SK-N-SH (cell line): ENCODE measurements around the gene TANC1. TPM values are rescaled to one million over a fixed set of nuclear protein-coding genes. Genes with fewer than 3 reads are reported as not detected.

Source experiments
- CTCF ChIA-PET: fragments of 300-600, 350-600 bp; formaldehyde crosslinking; extraction: SDS; loops from one replicate; lab custom pipeline; 2021; lab: Yijun Ruan, JAX
- POLR2A ChIA-PET: fragments of 350-600 bp; sonication (Branson Sonifier 250); formaldehyde crosslinking; extraction: SDS; loops from one replicate; lab custom pipeline; 2020; ENCODE audit warnings: antibody characterized with exemption, inconsistent platforms; lab: Yijun Ruan, JAX
- DNase-seq: peaks from one replicate; pipeline ENCODE4 v3.0.0; 2012
- H2AFZ ChIP-seq: fragments of 200-600 bp; sonication (generic); 2 replicates; pipeline ENCODE4 v1.8.1; 2016; ENCODE audit warnings: antibody characterized with exemption, mild to moderate bottlenecking, low read depth
- H3F3A ChIP-seq: fragments of 200-600 bp; sonication (generic); replicated peaks from 2 replicates; pipeline ENCODE3; 2016; ENCODE audit warnings: antibody characterized with exemption, mild to moderate bottlenecking; ENCODE audit not compliant: insufficient read depth
- H3K27ac ChIP-seq, 2 experiments: fragments of 200-500 bp in 1 of 2; fragments of 200-600 bp in 1 of 2; sonication (Bioruptor generic) in 1 of 2; sonication (generic), shearing (Covaris generic) in 1 of 2; 2 replicates each; pipeline versions ENCODE4 v1.5.1 to v1.6.1; 2014 to 2016; ENCODE audit warnings: low read depth in 2 of 2, inconsistent platforms in 1 of 2, low read length in 1 of 2, mild to moderate bottlenecking in 1 of 2, mixed read lengths in 1 of 2
- H3K27me3 ChIP-seq: fragments of 200-600 bp; sonication (generic), shearing (Covaris generic); 2 replicates; pipeline ENCODE4 v1.6.1; 2016; ENCODE audit warnings: mixed run types; ENCODE audit not compliant: insufficient read depth
- H3K36me3 ChIP-seq, 2 experiments: fragments of 200-500 bp in 1 of 2; fragments of 200-600 bp in 1 of 2; sonication (Bioruptor generic) in 1 of 2; sonication (generic) in 1 of 2; replicated peaks in 1 of 2; 2 replicates each; pipeline versions ENCODE3 to v1.5.1; 2014 to 2016; ENCODE audit warnings: low read length in 1 of 2, mild to moderate bottlenecking in 1 of 2; ENCODE audit not compliant: insufficient read depth in 2 of 2, control insufficient read depth in 1 of 2
- H3K4me1 ChIP-seq, 2 experiments: fragments of 200-500 bp in 1 of 2; fragments of 200-600 bp in 1 of 2; sonication (Bioruptor generic) in 1 of 2; sonication (generic), shearing (Covaris generic) in 1 of 2; 2 replicates each; pipeline versions ENCODE4 v1.5.1 to v1.6.1; 2014 to 2016; ENCODE audit warnings: low read depth in 1 of 2, low read length in 1 of 2, mixed run types in 1 of 2; ENCODE audit not compliant: insufficient read depth in 2 of 2, control insufficient read depth in 1 of 2
- H3K4me2 ChIP-seq: fragments of 200-600 bp; sonication (generic), shearing (Covaris generic); 2 replicates; pipeline ENCODE4 v1.6.1; 2017; ENCODE audit warnings: mixed run types
- H3K4me3 ChIP-seq, 2 experiments: fragments of 200-500 bp in 1 of 2; fragments of 200-600 bp in 1 of 2; sonication (Bioruptor generic) in 1 of 2; sonication (generic), shearing (Covaris generic) in 1 of 2; 2 replicates each; pipeline versions ENCODE4 v1.5.1 to v1.8.1; 2014 to 2016; ENCODE audit warnings: low read depth in 2 of 2, inconsistent platforms in 1 of 2, low read length in 1 of 2, mild to moderate bottlenecking in 1 of 2, mixed read lengths in 1 of 2, moderate library complexity in 1 of 2
- H3K79me2 ChIP-seq: fragments of 200-600 bp; sonication (generic); 2 replicates; pipeline ENCODE4 v1.8.1; 2017; ENCODE audit warnings: mild to moderate bottlenecking; ENCODE audit not compliant: insufficient read depth
- H3K9ac ChIP-seq: fragments of 200-600 bp; sonication (generic); 2 replicates; pipeline ENCODE4 v1.6.1; 2017; ENCODE audit warnings: mixed run types
- H3K9me2 ChIP-seq: fragments of 200-600 bp; sonication (generic); 2 replicates; pipeline ENCODE4 v1.6.1; 2017; ENCODE audit warnings: mixed run types
- H3K9me3 ChIP-seq: fragments of 200-600 bp; sonication (generic); 2 replicates; pipeline ENCODE4 v1.6.1; 2017; ENCODE audit warnings: mixed run types, mild to moderate bottlenecking, moderate library complexity
- H4K20me1 ChIP-seq: fragments of 200-600 bp; sonication (generic); 2 replicates; pipeline ENCODE4 v1.6.1; 2017; ENCODE audit warnings: mild to moderate bottlenecking, mixed run types; ENCODE audit not compliant: insufficient read depth
- CTCF ChIP-seq: fragments of 200-600 bp; sonication (generic); IDR thresholded peaks from 2 replicates; pipeline ENCODE4 v1.6.1; 2017; ENCODE audit warnings: antibody characterized with exemption, mild to moderate bottlenecking, moderate library complexity
- EZH2phosphoT487 ChIP-seq: fragments of 200-600 bp; sonication (generic); IDR thresholded peaks from 2 replicates; pipeline ENCODE4 v1.6.1; 2017; ENCODE audit warnings: low read depth, mixed run types, mild to moderate bottlenecking, antibody characterized with exemption, moderate library complexity, borderline replicate concordance
- FOXM1 ChIP-seq: IDR thresholded peaks from 2 replicates; pipeline ENCODE4 v1.4.0; 2012; ENCODE audit warnings: low read depth, mild to moderate bottlenecking
- GATA2 ChIP-seq: sonication (generic); formaldehyde crosslinking; IDR thresholded peaks from 2 replicates; pipeline ENCODE4 v1.5.0; 2020; ENCODE audit warnings: mild to moderate bottlenecking, missing genetic modification reagents
- IRF3 ChIP-seq: fragments of 150-350 bp; IDR thresholded peaks from 2 replicates; pipeline ENCODE4 v1.6.1; 2016; ENCODE audit warnings: mild to moderate bottlenecking, low read depth, low read length
- MAX ChIP-seq: IDR thresholded peaks from 2 replicates; pipeline ENCODE4 v1.4.0; 2012; ENCODE audit warnings: low read depth
- MEF2A ChIP-seq: IDR thresholded peaks from 2 replicates; pipeline ENCODE4 v1.4.0; 2012; ENCODE audit warnings: low read depth, borderline replicate concordance
- MXI1 ChIP-seq: IDR thresholded peaks from 2 replicates; pipeline ENCODE4 v1.6.1; 2012; ENCODE audit warnings: mild to moderate bottlenecking, low read depth, low read length, improper control_type of control experiment
- NRF1 ChIP-seq: IDR thresholded peaks from 2 replicates; pipeline ENCODE4 v1.6.1; 2012; ENCODE audit warnings: low read depth, mild to moderate bottlenecking, low read length
- PBX3 ChIP-seq: IDR thresholded peaks from 2 replicates; pipeline ENCODE4; 2012
- RCOR1 ChIP-seq: fragments of 150-350 bp; IDR thresholded peaks from 2 replicates; pipeline ENCODE4 v1.6.1; 2017; ENCODE audit warnings: antibody characterized with exemption, low read length
- REST ChIP-seq: IDR thresholded peaks from 2 replicates; pipeline ENCODE4 v1.6.1; 2012; ENCODE audit warnings: mild to moderate bottlenecking, low read depth, low read length, moderate library complexity
- SIN3A ChIP-seq: IDR thresholded peaks from 2 replicates; pipeline ENCODE4 v1.6.1; 2012; ENCODE audit warnings: low read depth, mild to moderate bottlenecking, low read length, moderate library complexity, borderline replicate concordance
- TAF1 ChIP-seq: IDR thresholded peaks from 2 replicates; pipeline ENCODE4 v1.6.1; 2012; ENCODE audit warnings: low read depth, mild to moderate bottlenecking, low read length, moderate library complexity, borderline replicate concordance
- TCF12 ChIP-seq: IDR thresholded peaks from 2 replicates; pipeline ENCODE4 v1.4.0; 2012
- TEAD4 ChIP-seq: IDR thresholded peaks from 2 replicates; pipeline ENCODE4 v1.4.0; 2012; ENCODE audit warnings: mild to moderate bottlenecking, borderline replicate concordance; ENCODE audit not compliant: insufficient read depth
- USF1 ChIP-seq: IDR thresholded peaks from 2 replicates; pipeline ENCODE4 v1.4.0; 2012; ENCODE audit warnings: low read depth, borderline replicate concordance
- USF2 ChIP-seq: fragments of 150-350 bp; IDR thresholded peaks from 2 replicates; pipeline ENCODE4 v1.6.1; 2017; ENCODE audit warnings: antibody characterized with exemption, low read length, low read depth, borderline replicate concordance
- YY1 ChIP-seq: IDR thresholded peaks from 2 replicates; pipeline ENCODE4 v1.4.0; 2012; ENCODE audit warnings: low read depth, mild to moderate bottlenecking
- WGBS: methylation state at CpG from one replicate; pipeline ENCODE4 v1.1.6; 2017; ENCODE audit warnings: low lambda C conversion rate; 5-methylcytosine and 5-hydroxymethylcytosine counted together
- polyA plus RNA-seq, 3 experiments: library from polyadenylated mRNA; depleted of rRNA; stranded (reverse); fragments of >200 nt; gene quantifications; 2 replicates each; pipeline ENCODE4 v1.2.3, GENCODE V29; 2012

The TANC1 gene
- polyA plus RNA-seq, 1 of the 3 experiments (the other 2 are of a cell fraction): 19.2 TPM

- CTCF ChIA-PET: interaction anchor here (1.2 to 1.7 kb wide), 2 partner anchors 9 to 96 kb away, joined by 3 to 5 read pairs; no protein-coding TSS in a partner anchor
- no peak overlapping the region for H3K9ac ChIP-seq
- no peaks in the 10 kb centered on the region for H4K20me1 ChIP-seq
- H3K4me3 ChIP-seq: no peak overlapping the region
- H3K27me3 ChIP-seq: no peaks in the 10 kb centered on the region
- TF ChIP-seq TEAD4 (no peak), MEF2A (no peak), SIN3A (no peak), USF2 (no peak), CTCF (no peak), FOXM1 (no peak), REST (no peak), MXI1 (no peak), YY1 (no peak), NRF1 (no peak), GATA2 (CRISPR knock-in tag) (no peak), IRF3 (no peak), PBX3 (no peak), RCOR1 (no peak), MAX (no peak), EZH2phosphoT487 (no peak), TAF1 (no peak), TCF12 (no peak), USF1 (no peak)
- H3K4me2 ChIP-seq: no peak overlapping the region
- H2AFZ ChIP-seq: no peak overlapping the region
- POLR2A ChIA-PET: no interaction called here
- no peaks in the 10 kb centered on the region for H3K9me3 ChIP-seq
- H3F3A ChIP-seq: no peaks in the 10 kb centered on the region
- H3K36me3 ChIP-seq: peaks cover 0 to 67% of the 10 kb centered on the region in 2 experiments
- H3K27ac ChIP-seq: no peak overlapping the region; a peak in 1 of 4 replicates
- WGBS: 94% methylated on average over 4 of the region's 7 CpGs
- H3K9me2 ChIP-seq: no peaks in the 10 kb centered on the region
- no peak for DNase-seq
- H3K4me1 ChIP-seq: no peaks in the 10 kb centered on the region; a peak in 1 of 4 replicates
- no peaks in the 10 kb centered on the region for H3K79me2 ChIP-seq
Observed at GRCh38 chr2:159215116-159215515, 246.7 kb downstream of the TANC1 start.
